NK-92 (cell line): ENCODE data around the gene FAM83D.

Experiments used
- DNase-seq: peaks from one replicate; lab custom pipeline; 2025; ENCODE audit not compliant: unreplicated experiment; lab: John Stamatoyannopoulos, UW

FAM83D gene

GRCh38 chr20:38894091-38894847 lies 31.9 kb upstream of the FAM83D start:
- DNase-seq = no peak

- DNase-seq = no peak
These were observed 30.9 kb upstream of the FAM83D start for GRCh38 chr20:38895098-38895949.

GRCh38 chr20:38896009-38896594 lies 30.1 kb upstream of the FAM83D start:
- DNase-seq = no peak

GRCh38 chr20:38897267-38897666 lies 28.9 kb upstream of the FAM83D start:
- no peak for DNase-seq

GRCh38 chr20:38900606-38901005 lies 25.6 kb upstream of the FAM83D start:
- DNase-seq = no peak

GRCh38 chr20:38902601-38903000 lies 23.6 kb upstream of the FAM83D start:
- DNase-seq = no peak

- no peak for DNase-seq
These were observed 22.9 kb upstream of the FAM83D start for GRCh38 chr20:38903335-38903734.

GRCh38 chr20:38905375-38905774 lies 20.8 kb upstream of the FAM83D start:
- DNase-seq = no peak

GRCh38 chr20:38907918-38908677 lies 18.1 kb upstream of the FAM83D start:
- DNase-seq = no peak

GRCh38 chr20:38915355-38915754 lies 10.9 kb upstream of the FAM83D start:
- no peak for DNase-seq

- DNase-seq = no peak
These were observed 8.6 kb upstream of the FAM83D start for GRCh38 chr20:38917657-38918056.

GRCh38 chr20:38918172-38918571 lies 8.0 kb upstream of the FAM83D start:
- no peak for DNase-seq

GRCh38 chr20:38919683-38920082 lies 6.5 kb upstream of the FAM83D start:
- no peak for DNase-seq

- no peak for DNase-seq
These were observed 5.8 kb upstream of the FAM83D start for GRCh38 chr20:38920411-38920810.

GRCh38 chr20:38920851-38921250 lies 5.4 kb upstream of the FAM83D start:
- DNase-seq = no peak

- DNase-seq = no peak
These were observed 1.5 kb upstream of the FAM83D start for GRCh38 chr20:38924718-38925117.

GRCh38 chr20:38926934-38927616 lies 858 bp downstream of the FAM83D start:
- no peak for DNase-seq

- no peak for DNase-seq
These were observed 1.8 kb downstream of the FAM83D start for GRCh38 chr20:38927902-38928578.

- no peak for DNase-seq
These were observed 4.0 kb downstream of the FAM83D start for GRCh38 chr20:38930242-38930569.

GRCh38 chr20:38931984-38932383 lies 5.8 kb downstream of the FAM83D start:
- no peak for DNase-seq
